OCI-LY7 (cell line): Measurements from ENCODE around the gene BRME1.

Source experiments
- CTCF ChIP-seq: fragments of 200-600 bp; sonication (generic); conservative IDR thresholded peaks from 2 replicates; pipeline ENCODE4 v1.5.1; 2014; ENCODE audit warnings: mild to moderate bottlenecking, antibody characterized with exemption, low read length, moderate library complexity, mixed read lengths
- EZH2phosphoT487 ChIP-seq: fragments of 200-600 bp; sonication (generic); IDR thresholded peaks from 2 replicates; pipeline ENCODE4 v1.6.1; 2018; ENCODE audit warnings: low read depth, borderline replicate concordance, mild to moderate bottlenecking, mixed run types, antibody characterized with exemption, low read length, moderate library complexity, mixed read lengths

GRCh38 chr19:13923194-13923987, 17.5 kb upstream of the BRME1 start:
- no peak for TF ChIP-seq CTCF
- no peak for TF ChIP-seq EZH2phosphoT487
